Stimulated activated CD4-positive, alpha-beta T cell treated with anti-CD3 and anti-CD28 coated beads, Interleukin-4, amount 100 ng/mL, for 1 hour (primary cell): Measurements from ENCODE around the gene ALLC.
A peak's percentile ranks its signal among the peaks of the same experiment; 100 is the strongest.

Experiments used
- DNase-seq: peaks from one replicate; pipeline ENCODE4 v3.0.0-alpha.2; 2020

Gene ALLC

GRCh38 chr2:3641841-3642421, 16.1 kb upstream of the ALLC start:
- no peak for DNase-seq

GRCh38 chr2:3642521-3643215, 15.3 kb upstream of the ALLC start:
- DNase-seq: no peak

- no peak for DNase-seq
Observed at GRCh38 chr2:3643371-3644245, 14.4 kb upstream of the ALLC start.

GRCh38 chr2:3644246-3644525, 13.8 kb upstream of the ALLC start:
- DNase-seq: no peak

GRCh38 chr2:3644891-3645605, 13.0 kb upstream of the ALLC start:
- DNase-seq: no peak

GRCh38 chr2:3645745-3646389, 12.1 kb upstream of the ALLC start:
- DNase-seq: no peak

GRCh38 chr2:3646446-3646845, 11.6 kb upstream of the ALLC start:
- no peak for DNase-seq

- DNase-seq: no peak
Observed at GRCh38 chr2:3647246-3647645, 10.8 kb upstream of the ALLC start.

GRCh38 chr2:3647831-3648651, 10.0 kb upstream of the ALLC start:
- no peak for DNase-seq

GRCh38 chr2:3648652-3649177, 9.3 kb upstream of the ALLC start:
- no peak for DNase-seq

GRCh38 chr2:3649581-3649980, 8.4 kb upstream of the ALLC start:
- no peak for DNase-seq

GRCh38 chr2:3650140-3650920, 7.7 kb upstream of the ALLC start:
- no peak for DNase-seq

- DNase-seq: peak; percentile 53
Observed at GRCh38 chr2:3651691-3652648, 6.0 kb upstream of the ALLC start.

- no peak for DNase-seq
Observed at GRCh38 chr2:3652896-3653625, 4.9 kb upstream of the ALLC start.

GRCh38 chr2:3654011-3654410, 4.0 kb upstream of the ALLC start:
- no peak for DNase-seq

- DNase-seq: no peak
Observed at GRCh38 chr2:3654531-3655225, 3.3 kb upstream of the ALLC start.

GRCh38 chr2:3655871-3656761, 1.9 kb upstream of the ALLC start:
- no peak for DNase-seq
